ENCODE measurements around the gene TSPAN10.

Gene TSPAN10

DNA sequence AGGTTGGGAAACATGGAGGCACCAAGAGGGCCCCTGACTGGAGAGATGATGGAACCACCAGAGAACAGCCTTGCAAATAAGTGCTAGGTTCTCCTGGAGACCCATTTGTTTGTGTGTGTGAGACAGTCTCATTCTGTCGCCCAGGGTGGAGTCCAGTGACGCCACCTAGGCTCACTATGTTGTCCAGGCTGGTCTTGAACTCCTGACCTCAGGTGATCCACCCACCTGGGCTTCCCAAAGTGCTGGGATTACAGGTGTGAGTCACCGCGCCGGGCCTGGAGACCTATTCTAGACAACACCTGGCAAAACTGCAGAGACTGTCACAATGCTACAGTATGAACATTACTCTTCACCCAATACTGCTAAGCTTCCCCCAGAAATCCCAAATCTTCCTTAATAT lies 1.6 kb upstream of the TSPAN10 start:
- DNase-seq (ENCODE audit: low read depth) = no peak

DNA sequence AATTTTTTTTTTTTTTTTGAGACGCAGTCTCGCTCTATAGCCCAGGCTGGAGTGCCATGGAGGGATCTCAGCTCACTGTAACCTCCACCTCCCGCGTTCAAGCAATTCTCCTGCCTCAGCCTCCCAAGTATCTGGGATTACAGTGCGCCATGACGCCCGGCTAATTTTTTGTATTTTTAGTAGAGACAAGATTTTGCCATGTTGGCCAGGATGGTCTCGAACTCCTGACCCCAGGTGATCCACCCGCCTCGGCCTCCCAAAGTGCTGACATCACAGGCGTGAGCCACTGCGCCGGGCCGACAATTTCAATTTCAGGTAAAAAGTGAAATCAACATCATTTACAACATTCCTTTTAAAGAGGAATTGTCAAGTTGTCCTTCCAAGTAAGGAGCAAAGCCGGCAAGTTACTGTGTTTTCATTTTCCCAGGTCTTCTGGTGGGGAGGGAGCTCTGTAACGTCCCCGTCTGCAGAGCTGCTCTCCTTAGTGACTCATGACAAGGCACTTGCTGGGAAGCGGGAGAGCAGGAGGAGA lies 957 bp upstream of the TSPAN10 start:
- no peak for DNase-seq (ENCODE audit: low read depth)

DNA sequence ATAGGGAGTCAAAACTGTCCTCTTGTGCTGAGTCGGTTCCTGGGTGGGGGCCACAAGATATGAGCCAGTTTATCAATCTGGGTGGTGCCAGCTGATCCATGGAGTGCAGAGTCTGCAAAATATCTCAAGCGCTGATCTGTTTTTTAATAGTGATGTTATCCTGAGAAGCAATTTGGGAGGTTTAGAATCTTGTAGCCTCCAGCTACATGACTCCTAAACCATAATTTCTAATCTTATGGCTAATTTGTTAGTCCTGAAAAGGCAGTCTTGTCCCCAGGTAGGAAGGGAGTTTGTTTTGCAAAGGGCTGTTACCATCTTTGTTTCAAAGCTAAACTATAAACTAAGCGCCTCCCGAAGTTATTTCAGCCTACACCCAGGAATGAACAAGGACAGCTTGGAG lies 1.7 kb downstream of the TSPAN10 start:
- DNase-seq (ENCODE audit: low read depth) = no peak

DNA sequence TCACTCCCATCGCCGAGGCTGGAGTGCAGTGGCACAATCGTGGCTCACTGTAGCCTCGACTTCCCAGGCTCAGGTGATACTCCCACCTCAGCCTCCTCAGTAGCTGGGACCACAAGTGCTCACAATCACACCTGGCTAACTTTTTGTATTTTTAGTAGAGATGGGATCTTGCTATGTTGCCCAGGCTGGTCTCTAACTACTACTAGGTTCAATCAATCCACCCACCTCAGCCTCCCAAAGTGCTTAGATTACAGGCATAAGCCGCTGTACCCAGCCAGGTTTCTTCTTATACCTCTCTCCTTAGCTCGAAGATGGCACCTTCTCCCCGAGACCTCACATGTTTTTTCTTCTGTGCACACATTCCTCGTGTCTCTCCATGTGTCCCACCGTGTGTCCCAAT lies 3.0 kb downstream of the TSPAN10 start:
- DNase-seq (ENCODE audit: low read depth) = no peak

DNA sequence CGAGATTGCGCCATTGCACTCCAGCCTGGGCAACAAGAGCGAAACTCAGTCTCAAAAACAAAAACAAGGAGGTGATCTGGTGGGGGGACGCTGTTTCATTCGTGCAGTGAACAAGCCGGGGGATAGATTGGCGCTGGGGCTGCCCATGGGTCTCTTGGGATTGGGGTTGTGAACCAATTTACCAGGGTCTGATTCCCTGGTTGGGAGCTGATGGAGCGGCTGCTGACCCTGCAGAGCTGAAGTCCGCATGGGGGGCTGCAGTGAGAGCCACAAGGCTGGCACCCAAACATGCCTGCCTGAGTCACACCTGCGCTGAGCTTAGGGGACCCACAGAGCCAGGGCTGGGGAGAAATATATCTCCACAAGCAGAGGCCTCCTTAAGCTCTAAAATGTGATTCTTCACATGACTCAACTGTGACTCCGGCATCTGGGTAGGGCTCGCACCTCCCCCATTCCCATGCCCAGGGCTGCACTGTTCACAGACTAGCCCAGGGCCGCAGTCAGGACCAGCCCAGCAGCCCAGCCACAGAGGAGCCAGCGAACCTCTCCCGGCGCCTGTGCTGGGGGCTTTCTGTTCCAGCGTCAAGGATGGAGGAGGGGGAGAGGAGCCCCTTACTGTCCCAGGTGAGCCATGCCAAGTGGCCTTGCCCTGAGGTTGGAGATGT lies 5.0 kb downstream of the TSPAN10 start:
- no peak for DNase-seq (ENCODE audit: low read depth)

DNA sequence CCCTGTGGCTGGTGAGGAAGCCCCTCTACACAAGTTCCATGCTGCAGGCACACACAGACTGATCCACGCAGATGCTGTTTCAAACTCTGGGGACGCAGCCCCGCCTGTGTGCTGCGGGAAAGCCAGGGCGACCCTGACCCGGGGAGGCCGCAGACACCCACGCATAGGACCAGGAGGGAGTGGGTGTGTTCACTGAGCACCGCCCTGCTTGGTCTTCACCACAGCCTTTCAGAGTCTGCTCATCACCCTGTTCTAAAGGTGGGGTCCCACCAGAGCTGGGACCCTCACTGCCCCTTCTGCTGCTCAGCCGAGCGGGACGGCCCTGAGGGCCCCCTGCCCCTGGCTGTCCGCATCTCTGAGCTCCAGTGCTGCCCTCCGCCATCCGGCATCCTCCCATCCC lies 7.5 kb downstream of the TSPAN10 start:
- no peak for DNase-seq (ENCODE audit: low read depth)

DNA sequence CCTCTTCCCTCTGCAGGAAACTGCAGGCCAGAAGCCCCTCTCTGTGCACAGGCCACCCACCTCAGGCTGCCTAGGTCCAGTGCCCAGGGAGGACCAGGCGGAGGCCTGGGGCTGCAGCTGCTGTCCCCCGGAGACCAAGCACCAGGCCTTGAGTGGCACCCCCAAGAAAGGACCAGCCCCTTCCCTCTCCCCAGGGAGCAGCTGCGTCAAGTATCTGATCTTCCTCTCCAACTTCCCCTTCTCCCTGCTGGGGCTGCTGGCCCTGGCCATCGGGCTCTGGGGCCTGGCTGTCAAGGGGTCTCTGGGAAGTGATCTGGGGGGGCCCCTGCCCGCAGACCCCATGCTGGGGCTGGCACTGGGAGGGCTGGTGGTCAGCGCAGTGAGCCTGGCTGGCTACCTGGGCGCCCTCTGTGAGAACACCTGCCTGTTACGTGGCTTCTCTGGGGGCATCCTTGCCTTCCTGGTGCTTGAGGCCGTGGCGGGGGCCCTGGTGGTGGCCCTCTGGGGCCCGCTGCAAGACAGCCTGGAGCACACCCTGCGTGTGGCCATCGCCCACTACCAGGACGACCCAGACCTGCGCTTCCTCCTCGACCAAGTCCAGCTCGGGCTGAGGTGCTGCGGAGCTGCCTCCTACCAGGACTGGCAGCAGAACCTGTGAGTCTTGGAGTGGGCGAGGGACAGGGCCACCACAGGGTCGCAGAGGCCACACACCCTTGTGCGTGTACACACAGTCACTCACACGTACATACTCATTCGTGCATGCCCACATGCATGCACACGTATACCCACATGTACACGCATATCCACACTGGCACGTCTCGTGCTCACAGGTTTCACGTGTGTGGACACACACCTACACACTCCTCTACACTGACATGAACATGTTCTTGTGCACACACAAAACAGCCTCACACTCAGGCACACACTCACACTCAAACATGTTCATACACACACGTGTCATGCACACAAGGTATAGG lies 8.3 kb downstream of the TSPAN10 start:
- DNase-seq (ENCODE audit: low read depth) = no peak

DNA sequence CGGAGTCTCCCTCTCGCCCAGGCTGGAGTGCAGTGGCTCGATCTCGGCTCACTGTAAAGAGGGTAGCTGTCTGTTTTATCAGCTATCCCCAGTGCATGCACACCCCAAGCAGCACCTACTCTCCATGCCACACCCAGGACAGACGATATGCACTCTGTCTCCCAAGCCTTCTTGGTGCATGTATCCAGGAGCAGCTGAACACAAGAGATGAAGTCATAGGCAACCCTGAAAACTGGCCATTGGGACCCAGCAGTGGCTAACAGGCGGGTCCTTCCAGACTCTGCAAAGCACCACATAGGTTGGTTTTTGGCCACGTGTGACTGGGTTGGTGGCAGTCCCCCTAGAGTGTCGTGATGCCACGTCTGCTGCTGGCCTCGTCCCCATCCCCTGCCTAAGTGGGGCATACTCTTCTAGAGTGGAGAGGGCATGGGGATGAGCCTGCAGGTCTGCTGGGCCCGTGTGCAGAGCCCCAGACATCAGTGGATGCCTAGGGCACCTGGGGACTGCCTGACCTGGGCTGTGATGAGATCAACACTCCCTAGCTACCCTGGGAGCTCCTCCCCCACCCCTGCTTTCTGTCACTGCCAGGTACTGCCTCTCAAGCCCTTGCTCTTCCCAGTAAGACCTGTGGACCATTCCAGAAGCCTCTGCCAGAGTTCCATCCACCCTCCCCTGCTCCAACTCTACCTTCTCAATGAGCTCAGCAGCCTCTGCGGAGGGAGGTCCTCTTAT lies 10.0 kb downstream of the TSPAN10 start:
- DNase-seq (ENCODE audit: low read depth) = no peak

DNA sequence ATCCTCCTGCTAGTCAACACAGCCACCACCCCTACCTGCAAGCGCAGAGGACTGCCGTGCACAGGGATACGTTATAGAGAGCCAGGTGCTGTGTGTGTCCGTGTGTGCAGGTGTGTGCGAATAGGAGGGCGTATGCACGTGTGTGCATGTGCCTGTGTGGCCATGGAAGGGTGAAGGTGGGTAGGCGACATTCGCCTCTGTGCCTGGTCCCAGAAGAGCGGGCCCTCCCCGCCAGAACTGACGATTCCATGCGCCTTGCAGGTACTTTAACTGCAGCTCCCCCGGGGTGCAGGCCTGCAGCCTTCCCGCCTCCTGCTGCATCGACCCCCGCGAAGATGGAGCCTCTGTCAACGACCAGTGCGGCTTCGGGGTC lies 10.6 kb downstream of the TSPAN10 start:
- no peak for DNase-seq (ENCODE audit: low read depth)

DNA sequence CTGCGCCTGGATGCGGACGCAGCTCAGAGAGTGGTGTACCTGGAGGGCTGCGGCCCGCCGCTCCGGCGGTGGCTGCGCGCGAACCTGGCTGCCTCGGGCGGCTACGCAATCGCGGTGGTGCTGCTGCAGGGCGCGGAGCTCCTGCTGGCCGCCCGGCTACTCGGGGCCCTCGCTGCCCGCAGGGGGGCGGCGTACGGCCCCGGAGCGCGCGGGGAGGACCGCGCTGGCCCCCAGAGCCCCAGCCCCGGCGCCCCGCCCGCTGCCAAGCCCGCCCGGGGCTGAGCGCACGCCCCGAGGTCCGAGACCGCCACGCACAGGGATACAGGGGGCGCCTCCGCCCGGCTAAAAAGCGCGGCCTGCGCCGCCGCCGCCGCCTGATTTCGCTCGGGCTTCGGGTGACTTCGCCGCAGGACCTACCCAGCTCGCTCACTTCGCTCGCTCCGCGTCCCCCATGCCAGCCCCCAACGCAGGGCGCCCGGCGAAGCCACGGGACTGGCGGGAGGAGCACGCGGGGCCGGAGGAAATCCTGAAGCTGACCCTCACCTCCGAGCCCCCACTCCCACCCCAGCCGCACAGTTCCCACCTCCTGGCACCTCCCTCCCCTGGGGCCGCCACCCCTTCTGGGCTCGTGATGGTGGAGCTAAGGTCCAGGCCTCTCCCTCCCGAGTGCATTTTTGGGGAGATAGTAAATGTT lies 11.2 kb downstream of the TSPAN10 start:
- no peak for DNase-seq (ENCODE audit: low read depth)

DNA sequence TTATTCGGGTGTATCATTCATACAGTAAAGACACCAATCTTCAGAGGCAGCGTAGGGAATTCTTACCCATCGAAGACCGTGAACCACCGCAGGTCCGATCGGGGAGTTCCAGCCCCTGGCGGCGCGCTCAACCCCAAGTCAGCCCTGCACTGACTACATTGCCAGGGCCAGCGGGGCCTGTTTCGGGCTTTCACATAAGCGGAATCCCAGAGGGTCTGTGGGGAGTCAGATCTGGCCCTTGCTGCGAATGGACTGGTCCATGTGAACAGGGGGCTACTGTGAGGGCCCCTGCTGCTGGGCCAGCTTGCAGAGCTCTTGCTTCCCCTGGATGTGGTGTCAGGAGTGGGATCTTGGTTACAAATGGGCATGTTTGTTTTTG lies 11.7 kb downstream of the TSPAN10 start:
- no peak for DNase-seq (ENCODE audit: low read depth)

DNA sequence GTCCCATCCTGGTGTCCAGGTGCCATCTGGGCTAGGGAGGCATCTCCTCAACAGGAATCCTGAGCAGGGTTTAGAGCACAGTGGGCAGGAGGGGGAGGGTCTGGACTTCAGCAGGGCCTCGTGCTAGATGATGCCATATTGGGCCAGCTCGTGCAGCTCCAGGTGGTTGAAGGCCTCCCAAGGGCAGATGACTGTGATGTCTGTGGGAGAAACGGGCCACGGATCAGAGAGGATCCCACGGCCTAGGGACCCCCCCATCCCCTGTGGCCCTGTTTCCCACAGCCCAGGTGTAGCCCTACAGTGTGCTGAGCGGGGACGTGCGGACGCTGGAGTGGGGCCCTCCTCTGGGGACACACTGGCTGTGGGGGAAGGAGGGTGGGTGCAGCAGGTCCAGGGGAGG lies 14.0 kb downstream of the TSPAN10 start:
- DNase-seq (ENCODE audit: low read depth) = no peak

DNA sequence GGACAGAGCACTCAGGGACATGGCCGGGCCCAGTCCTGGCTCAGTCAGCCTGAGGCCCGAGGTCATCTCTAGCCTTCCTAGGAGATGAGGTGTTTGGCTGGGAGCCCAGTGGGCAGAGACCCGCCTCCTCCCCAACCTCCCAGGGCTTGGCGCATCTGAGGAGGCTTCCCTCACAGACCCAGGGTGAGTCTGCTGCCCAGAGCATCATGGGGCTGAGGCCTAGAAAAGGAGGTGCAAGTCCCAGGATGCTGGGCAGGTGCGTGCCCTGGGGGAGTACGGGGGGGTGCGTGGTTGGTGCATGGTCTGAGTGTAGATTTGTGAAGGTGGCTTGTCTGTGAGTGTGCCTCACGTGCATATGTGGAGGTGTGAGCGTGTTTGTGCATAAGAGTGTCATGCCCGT lies 14.7 kb downstream of the TSPAN10 start:
- no peak for DNase-seq (ENCODE audit: low read depth)

DNA sequence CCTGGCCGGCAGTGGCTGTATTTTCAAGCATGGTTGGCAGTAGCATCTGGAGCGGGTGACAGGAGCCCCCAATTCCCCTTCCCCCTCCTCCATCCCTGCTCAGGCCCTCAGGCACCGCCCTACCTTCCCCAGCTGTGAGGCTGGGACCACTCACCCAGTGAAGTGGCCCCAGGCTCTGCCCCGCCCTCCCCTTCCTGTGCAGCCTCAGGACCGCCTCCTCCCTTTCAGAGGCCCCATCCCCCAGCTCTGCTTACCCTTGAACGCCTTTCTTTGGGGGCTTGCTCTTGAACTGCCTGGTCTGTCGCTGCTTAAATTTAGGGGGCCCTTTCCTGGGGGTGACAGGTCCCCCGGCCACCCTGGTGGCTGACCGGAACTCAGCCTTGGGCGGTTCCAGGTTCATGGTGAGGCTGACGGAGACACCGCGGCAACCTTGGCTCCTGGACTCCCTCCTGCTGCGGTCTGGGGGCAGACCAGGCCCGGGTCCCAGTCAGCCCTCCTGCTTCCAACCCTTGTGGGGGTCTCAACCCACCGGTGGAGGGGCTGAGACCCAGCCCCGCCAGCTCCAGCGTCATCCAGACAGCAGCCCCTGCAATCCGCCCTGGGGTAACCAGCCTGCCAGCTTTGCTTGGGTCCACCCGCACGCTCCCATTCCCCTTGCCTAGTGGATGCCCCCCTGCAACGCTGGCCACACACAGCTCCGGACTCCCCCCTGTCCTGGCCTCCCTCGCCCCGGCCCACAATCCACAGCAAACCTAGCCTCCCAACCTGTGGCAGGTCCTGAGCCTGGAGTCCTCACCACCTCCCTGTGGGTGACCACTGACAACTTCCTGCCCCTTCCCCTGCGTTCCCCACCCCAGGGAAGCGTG lies 16.1 kb downstream of the TSPAN10 start:
- no peak for DNase-seq (ENCODE audit: low read depth)

DNA sequence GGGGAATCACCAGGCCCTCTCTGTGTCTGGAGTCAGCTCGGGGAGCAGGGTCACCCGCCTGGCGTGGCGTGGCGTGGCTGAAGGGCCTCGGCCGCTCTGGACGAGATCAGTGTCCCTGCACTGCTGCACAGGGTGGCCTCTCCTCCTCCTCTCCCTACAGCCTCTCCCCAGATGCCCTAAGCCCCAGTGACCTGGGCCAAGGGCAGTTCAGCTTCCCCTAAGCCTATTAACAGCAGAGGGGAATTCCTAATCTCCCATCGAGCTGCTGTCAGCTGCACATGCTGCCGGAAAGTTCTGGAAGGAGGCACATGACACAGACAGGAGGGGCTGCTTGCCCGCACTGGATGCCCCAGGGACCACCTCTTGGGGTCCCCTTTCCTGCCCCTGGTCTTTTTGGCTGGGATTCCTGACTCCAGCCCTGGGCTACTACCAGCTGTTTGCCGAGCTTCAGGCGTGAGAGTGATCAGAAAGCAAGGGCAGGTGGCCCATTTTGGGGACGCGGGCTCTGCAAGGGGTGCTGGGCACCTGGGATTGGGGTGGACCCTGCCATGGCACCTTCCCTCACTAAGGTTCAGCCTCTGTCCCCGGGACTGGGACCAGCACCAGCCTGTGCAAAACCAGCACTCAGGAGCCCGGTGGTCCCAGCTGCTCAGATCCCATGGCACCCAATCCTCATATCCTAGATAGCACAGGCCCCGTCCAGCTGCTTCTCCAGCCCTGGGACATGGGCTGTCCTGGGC lies 18.6 kb downstream of the TSPAN10 start:
- DNase-seq (ENCODE audit: low read depth) = no peak

DNA sequence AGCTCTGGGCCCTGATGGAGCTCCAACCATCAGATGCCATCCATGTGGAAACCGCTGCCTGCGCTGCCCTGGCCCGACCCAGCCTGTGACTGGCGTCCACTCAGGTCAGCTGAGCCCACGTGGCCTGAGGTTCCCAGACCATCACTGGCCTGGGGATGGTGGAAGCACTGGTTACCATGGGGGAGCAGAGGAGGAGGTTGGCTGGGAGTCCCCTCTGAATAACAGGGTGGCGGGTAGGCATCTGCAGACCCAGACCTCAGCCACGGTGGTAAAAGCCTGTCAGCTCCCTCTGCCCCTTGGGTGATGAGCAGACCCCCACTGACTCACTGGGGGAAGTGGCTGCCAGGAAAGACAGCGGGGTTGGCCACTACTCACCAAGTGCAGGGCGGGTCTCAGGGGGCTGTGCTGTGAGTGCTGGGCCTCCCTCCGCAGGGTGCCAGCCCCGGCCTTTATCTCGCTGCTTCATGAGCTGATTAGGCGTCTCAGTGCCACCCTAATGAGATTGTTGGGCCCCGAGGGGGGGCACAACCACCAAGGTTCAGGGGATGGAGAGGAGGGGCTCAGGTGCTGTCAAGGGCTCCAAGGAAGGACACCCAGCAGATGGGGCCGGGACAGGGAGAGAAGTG lies 19.2 kb downstream of the TSPAN10 start, which contains the start of gene PDE6G:
Gene PDE6G, minus strand, starts transcription at position 425 of the 626 bp plus-strand sequence. CDS start 3,237 bp downstream, outside the sequence.
- DNase-seq (ENCODE audit: low read depth) = no peak

DNA sequence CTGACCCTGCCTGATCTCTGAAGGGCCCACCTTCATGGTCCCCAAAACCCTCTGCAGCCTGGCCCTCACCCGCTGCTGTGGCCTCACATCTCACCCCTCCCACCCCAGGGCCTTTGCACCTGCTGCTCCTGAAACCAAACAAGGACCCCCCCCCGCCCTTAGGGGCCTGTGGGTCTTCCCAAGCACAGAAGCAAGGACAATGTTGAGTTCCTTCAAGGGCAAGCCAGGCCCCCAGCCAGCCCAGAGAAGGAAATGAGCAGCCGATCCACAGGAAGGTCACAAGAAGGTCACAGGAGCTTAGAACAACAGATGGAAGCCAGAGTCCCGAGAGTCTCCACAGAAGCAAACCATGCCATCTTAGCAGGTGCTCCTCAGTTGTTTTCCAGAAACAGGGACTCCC lies 19.8 kb downstream of the TSPAN10 start:
- DNase-seq (ENCODE audit: low read depth) = no peak

DNA sequence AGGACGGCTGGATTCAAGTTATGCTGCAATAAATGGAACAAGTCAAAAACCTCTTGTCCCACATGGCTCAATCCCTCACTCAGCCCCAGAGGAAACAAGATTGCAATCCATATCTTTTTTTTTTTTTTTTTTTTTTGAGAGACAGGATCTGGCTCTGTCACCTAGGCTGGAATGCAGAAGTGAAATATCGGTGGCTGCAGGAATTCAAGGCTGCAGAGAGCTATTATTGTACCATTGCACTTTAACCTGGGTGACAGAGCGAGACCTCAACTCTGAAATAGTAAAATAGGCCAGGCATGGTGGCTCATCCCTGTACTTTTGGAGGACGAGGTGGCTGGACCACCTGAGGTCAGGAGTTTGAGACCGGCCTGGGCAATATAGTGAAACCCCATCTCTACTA lies 22.0 kb downstream of the TSPAN10 start:
- DNase-seq (ENCODE audit: low read depth) = no peak

DNA sequence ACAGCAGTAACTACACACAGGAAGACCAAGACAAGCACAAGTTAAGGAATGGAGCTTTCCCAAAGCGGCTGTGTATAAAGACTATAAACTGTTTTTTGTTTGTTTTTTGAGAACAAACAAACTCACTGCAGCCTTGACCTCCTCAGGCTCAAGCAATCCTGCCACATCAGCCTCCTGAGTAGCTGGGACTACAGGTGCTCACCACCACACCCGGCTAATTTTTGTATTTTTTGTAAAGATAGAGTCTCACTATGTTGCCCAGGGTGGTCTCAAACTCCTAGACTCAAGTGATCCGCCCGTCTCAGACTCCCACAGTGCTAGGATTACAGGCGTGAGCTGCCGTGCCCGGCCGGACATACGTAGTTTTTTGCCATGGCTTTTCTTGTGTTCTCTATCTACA lies 23.4 kb downstream of the TSPAN10 start:
- no peak for DNase-seq (ENCODE audit: low read depth)

DNA sequence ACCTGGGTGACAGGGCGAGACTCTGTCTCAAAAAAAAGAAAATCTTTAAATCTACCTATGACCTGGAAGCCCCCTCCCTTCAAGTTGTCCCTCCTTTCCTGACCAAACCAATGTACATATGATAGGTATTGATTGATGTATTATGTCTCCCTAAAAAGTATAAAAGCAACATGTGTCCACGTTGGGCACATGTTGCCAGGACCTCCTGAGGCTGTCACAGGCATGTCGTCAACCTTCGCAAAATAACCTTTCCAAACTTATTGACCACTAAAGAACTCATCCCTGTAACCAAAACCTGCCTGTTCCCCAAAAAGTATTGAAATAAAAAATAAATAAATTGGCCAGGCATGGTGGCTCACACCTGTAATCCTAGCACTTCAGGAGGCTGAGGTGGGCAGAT lies 25.0 kb downstream of the TSPAN10 start:
- DNase-seq (ENCODE audit: low read depth) = no peak

Data from activated gamma-delta T cell treated with anti-CD3 and anti-CD28 coated beads, Interleukin-2, amount 50 U/mL, for 16 hours (primary cell).